ENCODE results near the gene ZNF140. TPM values are rescaled to one million over a fixed set of nuclear protein-coding genes. Genes with fewer than 3 reads are reported as not detected.

Gene ZNF140
- total and polyA plus RNA-seq, 2 of the 13 experiments (the other 11 are each of a cell fraction or from before 2014, with no cell fraction given) = 8.7 to 13.5 TPM

- TF ChIP-seq SRSF1 (optimal IDR thresholded peaks at IDR 0.05; ENCODE audit: low read depth, low read length) (peak; percentile 14), ELF4 (CRISPR knock-in tag; IDR thresholded peaks at IDR 0.05; ENCODE audit: borderline replicate concordance) (peak; percentile 89), ZNF143 (CRISPR knock-in tag; IDR thresholded peaks at IDR 0.05) (peak; percentile 89), ZNF512 (CRISPR knock-in tag; IDR thresholded peaks at IDR 0.05) (no peak), CSRNP1 (CRISPR knock-in tag; IDR thresholded peaks at IDR 0.05) (no peak), REPIN1 (CRISPR knock-in tag; IDR thresholded peaks at IDR 0.05; ENCODE audit: borderline replicate concordance, low read depth) (peak; percentile 25; the same call in 1 of the 2 replicates), ZBTB21 (CRISPR knock-in tag; IDR thresholded peaks at IDR 0.05) (peak; percentile 63), NCOR1 (IDR thresholded peaks at IDR 0.05; ENCODE audit: borderline replicate concordance, low read length) (no peak), PRDM10 (CRISPR knock-in tag; IDR thresholded peaks at IDR 0.05; ENCODE audit: low read depth) (peak; percentile 63; the same call in 1 of the 2 replicates), DRAP1 (CRISPR knock-in tag; IDR thresholded peaks at IDR 0.05) (peak; percentile 59), MAFG (CRISPR knock-in tag; IDR thresholded peaks at IDR 0.05) (no peak), ETV5 (CRISPR knock-in tag; IDR thresholded peaks at IDR 0.05; ENCODE audit: borderline replicate concordance) (peak; percentile 79), ZNF24 (IDR thresholded peaks at IDR 0.05) (no peak), ATAD3A (CRISPR knock-in tag; IDR thresholded peaks at IDR 0.05) (no peak), NFRKB (IDR thresholded peaks at IDR 0.05) (no peak), YY1 (IDR thresholded peaks at IDR 0.05; ENCODE audit: insufficient read depth, insufficient replicate concordance, low read depth, low read length) (peak; percentile 35), HNF1B (CRISPR knock-in tag; IDR thresholded peaks at IDR 0.05) (peak; percentile 71; the same call in 1 of the 2 replicates), ATF3 (CRISPR knock-in tag; IDR thresholded peaks at IDR 0.05) (no peak), MEIS2 (CRISPR knock-in tag; IDR thresholded peaks at IDR 0.05) (0 out of 2 replicates have a peak, but pooled peaks have one; percentile 49), ZNF816 (CRISPR knock-in tag; IDR thresholded peaks at IDR 0.05; ENCODE audit: borderline replicate concordance) (0 out of 2 replicates have a peak, but pooled peaks have one; percentile 2), RNF2 (conservative IDR thresholded peaks at IDR 0.05; ENCODE audit: low read depth) (no peak), ZFP90 (CRISPR knock-in tag; IDR thresholded peaks at IDR 0.05; ENCODE audit: borderline replicate concordance) (0 out of 2 replicates have a peak, but pooled peaks have one; percentile 53)
Measured at GRCh38 chr12:133080026-133080367, 726 bp upstream of the ZNF140 start (continued).

Data from HepG2 (cell line).